Fibroblast of the aortic adventitia (primary cell): Measurements from ENCODE around the gene RREB1. TPM values are rescaled to one million over a fixed set of nuclear protein-coding genes. Genes with fewer than 3 reads are reported as not detected.
A peak's percentile ranks its signal among the peaks of the same experiment; 100 is the strongest.
"Not testable (repeated sequence)": the region's sequence is repeated elsewhere in the genome, so short reads cannot be mapped to it uniquely, and the experiment has no call there.

Source experiments
- DNase-seq: peaks from one replicate; pipeline ENCODE4 v3.0.0-alpha.2; 2010; ENCODE audit warnings: low read depth
- H3K4me3 ChIP-seq: 2 replicates; pipeline ENCODE4 v1.5.1; 2011; ENCODE audit warnings: low read depth, mild to moderate bottlenecking, control low read depth, low read length, moderate library complexity
- CTCF ChIP-seq: IDR thresholded peaks from 2 replicates; pipeline ENCODE4 v1.5.1; 2011; ENCODE audit warnings: mild to moderate bottlenecking, low read length, control low read depth, inconsistent platforms; ENCODE audit not compliant: insufficient read depth
- total RNA-seq: library from RNA; depleted of rRNA; stranded (reverse); fragments of >200 nt; gene quantifications from 2 replicates; pipeline ENCODE4 v1.2.3, GENCODE V29; 2012; ENCODE audit warnings: low replicate concordance

Gene RREB1
- total RNA-seq, 1 donor, result 17.6 TPM

- no peak for TF ChIP-seq CTCF
- DNase-seq, result no peak
- H3K4me3 ChIP-seq, result no peak overlapping the region
Observed at GRCh38 chr6:7264041-7264440, 156.3 kb downstream of the RREB1 start.

GRCh38 chr6:7264686-7265384 is 157.1 kb downstream of the RREB1 start:
- TF ChIP-seq CTCF, result no peak
- DNase-seq, result no peak
- no peak overlapping the region for H3K4me3 ChIP-seq

- not testable (repeated sequence) for DNase-seq, H3K4me3 ChIP-seq
Observed at GRCh38 chr6:7265385-7265726, 157.6 kb downstream of the RREB1 start.

- H3K4me3 ChIP-seq, result no peak overlapping the region
- TF ChIP-seq CTCF, result no peak
- no peak for DNase-seq
Observed at GRCh38 chr6:7267071-7267465, 159.3 kb downstream of the RREB1 start.

- no peak for TF ChIP-seq CTCF
- H3K4me3 ChIP-seq, result no peak overlapping the region
- peak; percentile 90 for DNase-seq
Observed at GRCh38 chr6:7267466-7268091, 159.8 kb downstream of the RREB1 start.

- no peak overlapping the region for H3K4me3 ChIP-seq
- TF ChIP-seq CTCF, result no peak
Observed at GRCh38 chr6:7268362-7268761, 160.6 kb downstream of the RREB1 start.

GRCh38 chr6:7268816-7269555 is 161.2 kb downstream of the RREB1 start:
- H3K4me3 ChIP-seq, result no peak overlapping the region
- TF ChIP-seq CTCF, result no peak
- no peak for DNase-seq

More at GRCh38 chr6:7268362-7268761, 160.6 kb downstream of the RREB1 start:
- no peak for DNase-seq
